Smooth muscle cell (in vitro differentiated cells): ENCODE results near the gene GNPDA2. TPM values are rescaled to one million over a fixed set of nuclear protein-coding genes. Genes with fewer than 3 reads are reported as not detected.

Experiments used
- DNase-seq: peaks from one replicate; lab custom pipeline; 2025; ENCODE audit not compliant: unreplicated experiment; lab: John Stamatoyannopoulos, UW
- H2AFZ ChIP-seq: fragments of 200-600 bp; sonication (generic); 2 replicates; pipeline ENCODE4 v1.6.0; 2016; ENCODE audit warnings: antibody characterized with exemption, low read depth, mild to moderate bottlenecking
- H3F3A ChIP-seq: fragments of 200-600 bp; sonication (generic); 2 replicates; pipeline ENCODE4 v1.6.0; 2017; ENCODE audit warnings: antibody characterized with exemption, low read depth
- H3K27ac ChIP-seq: fragments of 200-600 bp; sonication (generic); 2 replicates; pipeline ENCODE4 v1.5.1; 2016; ENCODE audit warnings: low read depth, mild to moderate bottlenecking
- H3K27me3 ChIP-seq: fragments of 200-600 bp; sonication (generic); 2 replicates; pipeline ENCODE4 v1.6.1; 2016; ENCODE audit warnings: low read depth, mild to moderate bottlenecking
- H3K36me3 ChIP-seq: fragments of 200-600 bp; sonication (generic); 2 replicates; pipeline ENCODE4 v1.5.1; 2016; ENCODE audit warnings: low read depth
- H3K4me1 ChIP-seq: fragments of 200-600 bp; sonication (generic); 2 replicates; pipeline ENCODE4 v1.5.1; 2016; ENCODE audit warnings: low read depth
- H3K4me2 ChIP-seq: fragments of 200-600 bp; sonication (generic); 2 replicates; pipeline ENCODE4 v1.6.0; 2016; ENCODE audit warnings: mild to moderate bottlenecking
- H3K4me3 ChIP-seq: fragments of 200-600 bp; sonication (generic); 2 replicates; pipeline ENCODE4 v1.5.1; 2016; ENCODE audit warnings: mild to moderate bottlenecking
- H3K79me2 ChIP-seq: fragments of 200-600 bp; sonication (generic); 2 replicates; pipeline ENCODE4 v1.6.0; 2016; ENCODE audit warnings: low read depth, mild to moderate bottlenecking
- H3K9ac ChIP-seq: fragments of 200-600 bp; sonication (generic); 2 replicates; pipeline ENCODE4 v1.6.0; 2016; ENCODE audit warnings: low read depth
- H3K9me3 ChIP-seq: fragments of 200-600 bp; sonication (generic); replicated peaks from 2 replicates; pipeline ENCODE4 v1.5.1; 2016; ENCODE audit warnings: low read depth
- H4K20me1 ChIP-seq: fragments of 200-600 bp; sonication (generic); 2 replicates; pipeline ENCODE4 v1.6.0; 2016; ENCODE audit warnings: low read depth
- WGBS: methylation state at CpG from one replicate; pipeline ENCODE4 v1.1.7; 2016; ENCODE audit warnings: low lambda C conversion rate; 5-methylcytosine and 5-hydroxymethylcytosine counted together
- polyA plus RNA-seq: library from polyadenylated mRNA; unstranded; fragments of >200 nt; fragmentation: Nextera tagmentation; extraction: Ambion mirVana; gene quantifications from 2 replicates; pipeline ENCODE4 v1.2.1, GENCODE V29; 2016
- total RNA-seq: library from RNA; depleted of rRNA; stranded (reverse); fragments of >200 nt; gene quantifications from 2 replicates; pipeline ENCODE4 v1.2.3, GENCODE V29; 2014
- TF ChIP-seq, protein P1 (sequence below): fragments of 200-600 bp; sonication (generic); IDR thresholded peaks from 2 replicates; pipeline ENCODE4 v1.5.1; 2017; ENCODE audit warnings: borderline replicate concordance, mild to moderate bottlenecking, antibody characterized with exemption; ENCODE audit not compliant: insufficient read depth, poor library complexity, severe bottlenecking

GNPDA2 gene
- total and polyA plus RNA-seq, 2 experiments from 2014 or later: 22.2 to 25.5 TPM

DNA sequence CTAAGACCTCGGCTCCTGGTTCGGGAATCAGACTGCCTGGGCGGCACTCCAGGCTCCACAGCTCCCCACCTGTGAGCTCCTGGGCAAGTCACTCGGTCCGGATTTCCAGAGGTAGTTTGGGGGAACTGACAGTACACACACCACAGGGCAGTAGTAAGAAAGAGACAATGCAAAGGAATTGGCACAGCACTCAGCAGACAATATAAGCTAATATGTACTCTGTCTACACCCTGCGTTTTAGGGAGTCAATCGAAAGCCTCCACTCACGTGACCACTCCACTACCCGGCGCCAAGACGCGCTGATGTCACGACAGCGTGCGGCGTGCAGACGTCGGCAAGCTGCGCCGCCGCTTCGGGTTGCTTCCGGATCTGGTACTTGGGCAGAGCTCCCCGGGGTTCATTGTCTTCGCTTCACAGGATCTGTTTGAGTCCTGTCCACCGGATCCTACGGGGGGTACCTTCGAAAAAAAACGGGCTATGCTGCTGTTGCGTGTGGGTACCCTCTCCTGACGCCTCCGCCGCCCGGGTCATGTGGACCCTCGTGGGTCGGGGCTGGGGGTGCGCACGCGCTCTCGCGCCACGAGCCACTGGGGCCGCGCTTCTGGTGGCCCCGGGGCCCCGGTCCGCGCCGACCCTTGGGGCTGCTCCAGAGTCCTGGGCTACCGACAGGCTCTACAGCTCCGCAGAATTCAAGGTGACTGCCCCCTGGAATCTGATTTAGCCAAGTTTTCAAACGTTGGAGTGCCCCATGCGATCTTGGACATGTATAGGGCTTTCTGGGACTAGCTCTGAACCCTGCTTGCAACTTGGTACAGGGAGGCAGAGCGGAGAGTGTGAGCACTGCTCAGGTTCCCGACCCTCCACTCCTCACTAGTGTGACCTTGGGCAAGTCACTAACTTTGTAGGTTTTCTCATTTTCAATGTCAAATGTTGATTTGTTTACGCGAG lies 48.0 kb downstream of the GNPDA2 start, which contains the start of gene GUF1:
Gene GUF1, plus strand, starts transcription at position 327 of the 948 bp plus-strand sequence. Its CDS starts 203 bp downstream, at position 530.
- peak within 1 kb of the TSS; percentile 94 for H2AFZ ChIP-seq
- H3K36me3 ChIP-seq: no peaks in the 10 kb centered on the region
- H3K79me2 ChIP-seq: peaks cover 28% of the 10 kb centered on the region
- peak within 1 kb of the TSS; percentile 73 for H3K4me3 ChIP-seq
- no peaks in the 10 kb centered on the region for H4K20me1 ChIP-seq
- WGBS: under 1% methylated on average over 47 of the region's 57 CpGs
- H3K4me2 ChIP-seq: peak within 1 kb of the TSS; percentile 85
- peak; percentile 76 for DNase-seq
- TF ChIP-seq, protein P1, sequence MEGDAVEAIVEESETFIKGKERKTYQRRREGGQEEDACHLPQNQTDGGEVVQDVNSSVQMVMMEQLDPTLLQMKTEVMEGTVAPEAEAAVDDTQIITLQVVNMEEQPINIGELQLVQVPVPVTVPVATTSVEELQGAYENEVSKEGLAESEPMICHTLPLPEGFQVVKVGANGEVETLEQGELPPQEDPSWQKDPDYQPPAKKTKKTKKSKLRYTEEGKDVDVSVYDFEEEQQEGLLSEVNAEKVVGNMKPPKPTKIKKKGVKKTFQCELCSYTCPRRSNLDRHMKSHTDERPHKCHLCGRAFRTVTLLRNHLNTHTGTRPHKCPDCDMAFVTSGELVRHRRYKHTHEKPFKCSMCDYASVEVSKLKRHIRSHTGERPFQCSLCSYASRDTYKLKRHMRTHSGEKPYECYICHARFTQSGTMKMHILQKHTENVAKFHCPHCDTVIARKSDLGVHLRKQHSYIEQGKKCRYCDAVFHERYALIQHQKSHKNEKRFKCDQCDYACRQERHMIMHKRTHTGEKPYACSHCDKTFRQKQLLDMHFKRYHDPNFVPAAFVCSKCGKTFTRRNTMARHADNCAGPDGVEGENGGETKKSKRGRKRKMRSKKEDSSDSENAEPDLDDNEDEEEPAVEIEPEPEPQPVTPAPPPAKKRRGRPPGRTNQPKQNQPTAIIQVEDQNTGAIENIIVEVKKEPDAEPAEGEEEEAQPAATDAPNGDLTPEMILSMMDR: no peak
- H3K27me3 ChIP-seq: no peaks in the 10 kb centered on the region
- no peaks in the 10 kb centered on the region for H3K9me3 ChIP-seq
- no peaks in the 10 kb centered on the region for H3F3A ChIP-seq
- peaks cover 19% of the 10 kb centered on the region for H3K4me1 ChIP-seq
- H3K9ac ChIP-seq: peak within 1 kb of the TSS; percentile 92
- peak within 1 kb of the TSS; percentile 84 for H3K27ac ChIP-seq

DNA sequence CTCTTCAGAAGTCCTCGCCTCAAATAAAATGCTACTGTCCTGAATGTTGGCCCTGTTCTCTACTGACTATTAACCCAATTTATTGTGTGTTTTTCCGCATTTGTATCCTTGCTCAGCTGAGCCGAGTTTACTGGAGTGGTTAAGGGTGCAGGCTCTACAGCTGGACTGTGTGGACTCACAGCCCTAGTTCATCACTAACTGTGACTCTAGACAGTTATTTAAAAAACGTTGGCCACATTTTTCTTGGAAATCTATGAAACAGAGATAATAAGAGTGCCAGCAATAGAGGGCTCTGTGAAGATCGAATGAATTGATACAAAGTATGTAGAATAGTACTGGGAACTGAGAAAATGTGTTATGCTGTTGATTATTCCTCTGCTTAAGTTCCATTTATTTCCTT lies 51.0 kb downstream of the GNPDA2 start:
- Histone ChIP-seq H3K27me3 (no peaks in the 10 kb centered on the region), H3K9ac (no peak overlapping the region), H3K4me2 (no peak overlapping the region), H3K79me2 (peaks cover 18% of the 10 kb centered on the region), H3K27ac (no peak overlapping the region), H2AFZ (no peak overlapping the region), H3F3A (no peaks in the 10 kb centered on the region), H4K20me1 (no peaks in the 10 kb centered on the region), H3K4me3 (no peak overlapping the region), H3K9me3 (no peaks in the 10 kb centered on the region), H3K4me1 (peaks cover 14% of the 10 kb centered on the region), H3K36me3 (no peaks in the 10 kb centered on the region)
- WGBS: 76% methylated on average over 5 of the region's 5 CpGs
- TF ChIP-seq, protein P1: no peak
- no peak for DNase-seq

DNA sequence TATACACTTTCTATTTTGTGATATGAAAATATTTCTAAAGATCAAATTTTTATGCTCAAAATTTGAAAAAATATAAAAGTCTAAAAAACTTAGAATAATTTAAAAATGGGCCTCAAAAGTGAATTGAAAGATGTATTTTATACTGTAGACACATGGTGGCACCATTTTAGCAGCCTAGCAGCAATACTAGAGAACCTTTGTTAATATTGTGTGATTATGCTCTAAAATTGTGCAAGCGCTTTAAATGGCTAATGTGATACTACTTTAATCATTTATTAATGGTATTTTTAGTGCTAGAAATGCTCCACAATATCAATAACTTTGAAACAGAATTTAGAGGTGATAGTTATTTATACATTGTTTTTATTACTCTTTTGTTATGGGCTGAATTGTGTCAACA lies 51.9 kb downstream of the GNPDA2 start:
- no peaks in the 10 kb centered on the region for H3K36me3 ChIP-seq
- TF ChIP-seq, protein P1: no peak
- no peak overlapping the region for H2AFZ ChIP-seq
- no peak overlapping the region for H3K4me2 ChIP-seq
- H4K20me1 ChIP-seq: no peaks in the 10 kb centered on the region
- no peak for DNase-seq
- WGBS: 71% methylated on average over 1 of the region's 1 CpG
- H3K9me3 ChIP-seq: no peaks in the 10 kb centered on the region
- no peak overlapping the region for H3K27ac ChIP-seq
- no peak overlapping the region for H3K4me3 ChIP-seq
- H3K27me3 ChIP-seq: no peaks in the 10 kb centered on the region
- peaks cover 9% of the 10 kb centered on the region for H3K79me2 ChIP-seq
- peaks cover 5% of the 10 kb centered on the region for H3K4me1 ChIP-seq
- H3F3A ChIP-seq: no peaks in the 10 kb centered on the region
- no peak overlapping the region for H3K9ac ChIP-seq
